Measurements from ENCODE around the gene SPAG5. TPM values are rescaled to one million over a fixed set of nuclear protein-coding genes. Genes with fewer than 3 reads are reported as not detected.

The SPAG5 gene
- total and polyA plus RNA-seq, 2 experiments from 2014 or later, result 20.5 to 27.0 TPM

- Histone ChIP-seq H3K4me1 (ENCODE audit: insufficient read depth) (peaks cover 14% of the 10 kb centered on the region; the same call in 1 of the 2 replicates), H3F3A (ENCODE audit: insufficient read depth) (no peaks in the 10 kb centered on the region), H3K9ac (no peak overlapping the region), H3K27ac (no peak overlapping the region), H3K36me3 (ENCODE audit: low read depth) (no peaks in the 10 kb centered on the region), H3K79me2 (ENCODE audit: insufficient read depth) (peaks cover 33% of the 10 kb centered on the region), H3K4me3 (no peak overlapping the region), H2AFZ (no peak overlapping the region), H3K27me3 (replicated peaks; ENCODE audit: insufficient read depth) (no peaks in the 10 kb centered on the region), H3K9me3 (ENCODE audit: low read depth) (no peaks in the 10 kb centered on the region), H3K9me2 (ENCODE audit: insufficient read depth) (no peaks in the 10 kb centered on the region), H4K20me1 (ENCODE audit: insufficient read depth) (no peaks in the 10 kb centered on the region), H3K4me2 (ENCODE audit: unreplicated experiment) (no peak overlapping the region)
- in situ Hi-C loops (cut with MboI), result no loop called here
- TF ChIP-seq EZH2phosphoT487 (IDR thresholded peaks at IDR 0.05; ENCODE audit: insufficient read depth, low read depth) (no peak), EZH2 (IDR thresholded peaks at IDR 0.05; ENCODE audit: insufficient read depth, poor library complexity, severe bottlenecking) (no peak)
- DNase-seq, result peak; percentile 40
Measured at GRCh38 chr17:28573040-28573380, 25.8 kb downstream of the SPAG5 start.

- Histone ChIP-seq H3K27me3 (replicated peaks; ENCODE audit: insufficient read depth) (no peaks in the 10 kb centered on the region), H3K4me1 (ENCODE audit: insufficient read depth) (peaks cover 14% of the 10 kb centered on the region; the same call in 1 of the 2 replicates), H3F3A (ENCODE audit: insufficient read depth) (no peaks in the 10 kb centered on the region), H3K4me2 (ENCODE audit: unreplicated experiment) (peak overlapping the region; percentile 89), H3K4me3 (peak overlapping the region; percentile 80), H3K9me2 (ENCODE audit: insufficient read depth) (no peaks in the 10 kb centered on the region), H3K9me3 (ENCODE audit: low read depth) (no peaks in the 10 kb centered on the region), H3K79me2 (ENCODE audit: insufficient read depth) (peaks cover 36% of the 10 kb centered on the region), H3K27ac (no peak overlapping the region), H3K9ac (peak overlapping the region; percentile 83), H2AFZ (peak overlapping the region; percentile 94), H3K36me3 (ENCODE audit: low read depth) (no peaks in the 10 kb centered on the region), H4K20me1 (ENCODE audit: insufficient read depth) (no peaks in the 10 kb centered on the region)
- TF ChIP-seq EZH2phosphoT487 (IDR thresholded peaks at IDR 0.05; ENCODE audit: insufficient read depth, low read depth) (no peak), EZH2 (IDR thresholded peaks at IDR 0.05; ENCODE audit: insufficient read depth, poor library complexity, severe bottlenecking) (no peak)
- DNase-seq, result no peak
- WGBS, 2 experiments (ENCODE audit: low coverage in 1 of 2, low lambda C conversion rate in 2 of 2, missing lambda C conversion rate in 2 of 2), result 76 to 80% methylated on average over 5 of the region's 5 CpGs
- in situ Hi-C loops (cut with MboI), result no loop called here
Measured at GRCh38 chr17:28572259-28573039, 26.4 kb downstream of the SPAG5 start.

GRCh38 chr17:28571361-28572122, 27.3 kb downstream of the SPAG5 start, which contains the start of gene PIGS:
PIGS (minus strand) TSS chr17:28571524; CDS start chr17:28571496, 28 bp downstream.
- Histone ChIP-seq H2AFZ (peak within 1 kb of the TSS; percentile 94), H3K4me2 (ENCODE audit: unreplicated experiment) (peak within 1 kb of the TSS; percentile 94), H3K27me3 (replicated peaks; ENCODE audit: insufficient read depth) (no peaks in the 10 kb centered on the region), H3K9ac (peak within 1 kb of the TSS; percentile 83), H3K36me3 (ENCODE audit: low read depth) (no peaks in the 10 kb centered on the region), H3K4me1 (ENCODE audit: insufficient read depth) (peaks cover 14% of the 10 kb centered on the region; the same call in 1 of the 2 replicates), H3K4me3 (peak within 1 kb of the TSS; percentile 80), H4K20me1 (ENCODE audit: insufficient read depth) (no peaks in the 10 kb centered on the region), H3K79me2 (ENCODE audit: insufficient read depth) (peaks cover 43% of the 10 kb centered on the region), H3K27ac (0 out of 2 replicates have a peak within 1 kb of the TSS, but pooled peaks have one; percentile 3), H3K9me2 (ENCODE audit: insufficient read depth) (no peaks in the 10 kb centered on the region), H3K9me3 (ENCODE audit: low read depth) (no peaks in the 10 kb centered on the region), H3F3A (ENCODE audit: insufficient read depth) (no peaks in the 10 kb centered on the region)
- 1 to 2% methylated on average over 45 to 49 of the region's 49 CpGs for WGBS, 2 experiments (ENCODE audit: low coverage in 1 of 2, low lambda C conversion rate in 2 of 2, missing lambda C conversion rate in 2 of 2)
- in situ Hi-C loops (cut with MboI), result no loop called here
- peak; percentile 97 for DNase-seq
- TF ChIP-seq EZH2 (IDR thresholded peaks at IDR 0.05; ENCODE audit: insufficient read depth, poor library complexity, severe bottlenecking) (no peak), EZH2phosphoT487 (IDR thresholded peaks at IDR 0.05; ENCODE audit: insufficient read depth, low read depth) (no peak)

- Histone ChIP-seq H3K4me2 (ENCODE audit: unreplicated experiment) (peak overlapping the region; percentile 94), H3F3A (ENCODE audit: insufficient read depth) (no peaks in the 10 kb centered on the region), H4K20me1 (ENCODE audit: insufficient read depth) (no peaks in the 10 kb centered on the region), H3K4me3 (peak overlapping the region; percentile 80), H2AFZ (peak overlapping the region; percentile 94), H3K4me1 (ENCODE audit: insufficient read depth) (peaks cover 14% of the 10 kb centered on the region; the same call in 1 of the 2 replicates), H3K27ac (no peak overlapping the region), H3K36me3 (ENCODE audit: low read depth) (no peaks in the 10 kb centered on the region), H3K9me2 (ENCODE audit: insufficient read depth) (no peaks in the 10 kb centered on the region), H3K27me3 (replicated peaks; ENCODE audit: insufficient read depth) (no peaks in the 10 kb centered on the region), H3K9me3 (ENCODE audit: low read depth) (no peaks in the 10 kb centered on the region), H3K79me2 (ENCODE audit: insufficient read depth) (peaks cover 44% of the 10 kb centered on the region), H3K9ac (peak overlapping the region; percentile 83)
- WGBS, 2 experiments (ENCODE audit: low coverage in 1 of 2, low lambda C conversion rate in 2 of 2, missing lambda C conversion rate in 2 of 2), result 1 to 3% methylated on average over 33 to 34 of the region's 39 CpGs
- in situ Hi-C loops (cut with MboI), result no loop called here
- TF ChIP-seq EZH2phosphoT487 (IDR thresholded peaks at IDR 0.05; ENCODE audit: insufficient read depth, low read depth) (no peak), EZH2 (IDR thresholded peaks at IDR 0.05; ENCODE audit: insufficient read depth, poor library complexity, severe bottlenecking) (no peak)
- peak; percentile 52 for DNase-seq
Measured at GRCh38 chr17:28570716-28571360, 28.0 kb downstream of the SPAG5 start.
